GM23338 (cell line): ENCODE data around the gene EVX2.

ENCODE experiments used
- CREB1 ChIP-seq: fragments of 250-450 bp; sonication (Bioruptor Pico); IDR thresholded peaks from 2 replicates; pipeline ENCODE4 v1.5.0; 2020; ENCODE audit warnings: low read depth, mild to moderate bottlenecking, moderate library complexity
- CTCF ChIP-seq, 2 experiments: fragments of 200-600 bp in 1 of 2; sonication (generic) in 1 of 2; conservative IDR thresholded peaks; 2 replicates each; pipeline versions ENCODE4 v1.5.1 to v1.6.1; 2016 to 2017; ENCODE audit warnings: antibody characterized with exemption in 2 of 2, low read depth in 2 of 2, mild to moderate bottlenecking in 2 of 2, moderate library complexity in 1 of 2
- ETS1 ChIP-seq: IDR thresholded peaks from 2 replicates; pipeline ENCODE4 v1.6.1; 2016; ENCODE audit warnings: antibody characterized with exemption
- EZH2 ChIP-seq: fragments of 200-600 bp; sonication (generic); IDR thresholded peaks from one replicate; pipeline ENCODE4 v1.8.0; 2017; ENCODE audit warnings: antibody characterized with exemption, mild to moderate bottlenecking, low read depth; ENCODE audit not compliant: unreplicated experiment
- EZH2phosphoT487 ChIP-seq: fragments of 200-600 bp; sonication (generic); IDR thresholded peaks from one replicate; pipeline ENCODE4 v1.8.1; 2018; ENCODE audit warnings: antibody characterized with exemption; ENCODE audit not compliant: unreplicated experiment
- JUNB ChIP-seq: IDR thresholded peaks from one replicate; pipeline ENCODE4 v1.6.1; 2016; ENCODE audit warnings: antibody characterized with exemption; ENCODE audit not compliant: unreplicated experiment
- NANOG ChIP-seq: IDR thresholded peaks from 2 replicates; pipeline ENCODE4 v1.6.1; 2016; ENCODE audit warnings: antibody characterized with exemption, borderline replicate concordance
- POLR2AphosphoS5 ChIP-seq: IDR thresholded peaks from 2 replicates; pipeline ENCODE4 v1.6.1; 2016; ENCODE audit warnings: antibody characterized with exemption, low read depth
- REST ChIP-seq: IDR thresholded peaks from one replicate; pipeline ENCODE4 v1.6.1; 2018; ENCODE audit warnings: antibody characterized with exemption; ENCODE audit not compliant: unreplicated experiment
- STAT1 ChIP-seq: IDR thresholded peaks from one replicate; pipeline ENCODE4 v1.6.1; 2016; ENCODE audit warnings: antibody characterized with exemption; ENCODE audit not compliant: unreplicated experiment
- ZNF114 ChIP-seq: fragments of 250-450 bp; sonication (Bioruptor Pico); IDR thresholded peaks from 2 replicates; pipeline ENCODE4 v1.5.0; 2020; ENCODE audit warnings: mild to moderate bottlenecking, moderate library complexity
- ZNF331 ChIP-seq: fragments of 250-450 bp; sonication (Bioruptor Pico); IDR thresholded peaks from 2 replicates; pipeline ENCODE4 v1.5.0; 2020; ENCODE audit warnings: low read depth, mild to moderate bottlenecking, moderate library complexity
- ZNF462 ChIP-seq: fragments of 250-450 bp; sonication (Bioruptor Pico); IDR thresholded peaks from 2 replicates; pipeline ENCODE4 v1.5.0; 2020; ENCODE audit warnings: mild to moderate bottlenecking, moderate library complexity

GRCh38 chr2:176101842-176102241 is 18.1 kb upstream of the EVX2 start:
- TF ChIP-seq ZNF462 (CRISPR knock-in tag) (no peak), CTCF (conservative IDR thresholded peaks at IDR 0.05; ENCODE audit: low read depth in 2 of 2) (no peak), JUNB (no peak), POLR2AphosphoS5 (no peak), REST (no peak), EZH2phosphoT487 (no peak), ETS1 (no peak), EZH2 (no peak), ZNF114 (CRISPR knock-in tag) (no peak), STAT1 (no peak), CREB1 (CRISPR knock-in tag) (no peak), ZNF331 (CRISPR knock-in tag) (no peak), NANOG (no peak)
